ENCODE measurements around the gene SDF4.

Gene SDF4

GRCh38 chr1:1236945-1237873 is 5.4 kb upstream of the SDF4 start:
- Histone ChIP-seq H2AFZ (ENCODE audit: insufficient read depth, low read length, poor library complexity) (peak overlapping the region; percentile 6), H3K79me2 (ENCODE audit: control insufficient read depth, insufficient read depth, low read length, poor library complexity) (peaks cover 6% of the 10 kb centered on the region), H4K8ac (ENCODE audit: low read depth, low read length) (no peak overlapping the region), H3K27ac (ENCODE audit: low read depth, low read length) (no peak overlapping the region), H3K79me1 (ENCODE audit: low read length) (peaks cover 5% of the 10 kb centered on the region), H3K4me1 (ENCODE audit: control insufficient read depth in 1 of 2, insufficient read depth in 2 of 2, low read length in 2 of 2) (peaks cover 11 to 31% of the 10 kb centered on the region in 2 experiments), H3K14ac (ENCODE audit: low read length) (no peak overlapping the region), H3K4me2 (ENCODE audit: low read length) (no peak overlapping the region), H3K27me3 (ENCODE audit: insufficient read depth, low read length) (no peaks in the 10 kb centered on the region), H3K9ac (ENCODE audit: low read length) (no peak overlapping the region), H2BK5ac (ENCODE audit: low read depth, low read length, poor library complexity) (no peak overlapping the region), H3K4me3 (ENCODE audit: low read depth, low read length) (no peak overlapping the region), H2BK12ac (ENCODE audit: low read length) (no peak overlapping the region), H4K12ac (ENCODE audit: low read depth, low read length) (no peak overlapping the region), H2BK120ac (ENCODE audit: insufficient read depth, low read length, poor library complexity) (peak overlapping the region; percentile 12), H3K18ac (ENCODE audit: low read length) (no peak overlapping the region), H3K4ac (ENCODE audit: low read depth, low read length) (no peak overlapping the region), H4K91ac (ENCODE audit: low read depth, low read length) (no peak overlapping the region), H3K9me3 (ENCODE audit: insufficient read depth, low read depth, low read length) (peaks cover 10% of the 10 kb centered on the region), H3K36me3 (ENCODE audit: control insufficient read depth in 1 of 2, insufficient read depth in 2 of 2, low read length in 2 of 2) (peaks cover 11 to 14% of the 10 kb centered on the region in 2 experiments), H3K23ac (ENCODE audit: low read length) (no peak overlapping the region), H2AK5ac (ENCODE audit: low read length) (no peak overlapping the region)
- WGBS (ENCODE audit: extremely low coverage, insufficient coverage, insufficient read length) = no CpG with 5 or more reads among the region's 34 CpGs
- no peak for DNase-seq

- Histone ChIP-seq H3K9me3 (ENCODE audit: insufficient read depth, low read depth, low read length) (peaks cover 10% of the 10 kb centered on the region), H3K4me2 (ENCODE audit: low read length) (no peak overlapping the region), H3K79me2 (ENCODE audit: control insufficient read depth, insufficient read depth, low read length, poor library complexity) (peaks cover 11% of the 10 kb centered on the region), H3K79me1 (ENCODE audit: low read length) (peaks cover 10% of the 10 kb centered on the region), H2AK5ac (ENCODE audit: low read length) (no peak overlapping the region), H4K12ac (ENCODE audit: low read depth, low read length) (no peak overlapping the region), H2AFZ (ENCODE audit: insufficient read depth, low read length, poor library complexity) (no peak overlapping the region), H2BK12ac (ENCODE audit: low read length) (no peak overlapping the region), H3K4me3 (ENCODE audit: low read depth, low read length) (no peak overlapping the region), H3K36me3 (ENCODE audit: control insufficient read depth in 1 of 2, insufficient read depth in 2 of 2, low read length in 2 of 2) (peaks cover 11 to 13% of the 10 kb centered on the region in 2 experiments), H3K27ac (ENCODE audit: low read depth, low read length) (no peak overlapping the region), H3K23ac (ENCODE audit: low read length) (no peak overlapping the region), H2BK5ac (ENCODE audit: low read depth, low read length, poor library complexity) (no peak overlapping the region), H2BK120ac (ENCODE audit: insufficient read depth, low read length, poor library complexity) (no peak overlapping the region), H4K91ac (ENCODE audit: low read depth, low read length) (no peak overlapping the region), H3K4me1 (ENCODE audit: control insufficient read depth in 1 of 2, insufficient read depth in 2 of 2, low read length in 2 of 2) (peaks cover 11 to 31% of the 10 kb centered on the region in 2 experiments), H3K4ac (ENCODE audit: low read depth, low read length) (no peak overlapping the region), H3K14ac (ENCODE audit: low read length) (no peak overlapping the region), H3K9ac (ENCODE audit: low read length) (no peak overlapping the region), H4K8ac (ENCODE audit: low read depth, low read length) (no peak overlapping the region), H3K18ac (ENCODE audit: low read length) (no peak overlapping the region), H3K27me3 (ENCODE audit: insufficient read depth, low read length) (no peaks in the 10 kb centered on the region)
- no CpG with 5 or more reads among the region's 22 CpGs for WGBS (ENCODE audit: extremely low coverage, insufficient coverage, insufficient read length)
- no peak for DNase-seq
These were observed 4.5 kb upstream of the SDF4 start for GRCh38 chr1:1236176-1236763.

GRCh38 chr1:1235016-1235744 is 3.4 kb upstream of the SDF4 start:
- Histone ChIP-seq H3K18ac (ENCODE audit: low read length) (no peak overlapping the region), H3K79me2 (ENCODE audit: control insufficient read depth, insufficient read depth, low read length, poor library complexity) (peaks cover 14% of the 10 kb centered on the region), H2AFZ (ENCODE audit: insufficient read depth, low read length, poor library complexity) (no peak overlapping the region), H3K36me3 (ENCODE audit: control insufficient read depth in 1 of 2, insufficient read depth in 2 of 2, low read length in 2 of 2) (peaks cover 11 to 13% of the 10 kb centered on the region in 2 experiments), H3K4me2 (ENCODE audit: low read length) (no peak overlapping the region), H2BK5ac (ENCODE audit: low read depth, low read length, poor library complexity) (no peak overlapping the region), H3K9me3 (ENCODE audit: insufficient read depth, low read depth, low read length) (peaks cover 10% of the 10 kb centered on the region), H2AK5ac (ENCODE audit: low read length) (no peak overlapping the region), H3K9ac (ENCODE audit: low read length) (no peak overlapping the region), H4K12ac (ENCODE audit: low read depth, low read length) (no peak overlapping the region), H3K4me1 (ENCODE audit: control insufficient read depth in 1 of 2, insufficient read depth in 2 of 2, low read length in 2 of 2) (peaks cover 16 to 37% of the 10 kb centered on the region in 2 experiments), H2BK120ac (ENCODE audit: insufficient read depth, low read length, poor library complexity) (no peak overlapping the region), H2BK12ac (ENCODE audit: low read length) (no peak overlapping the region), H3K14ac (ENCODE audit: low read length) (no peak overlapping the region), H4K8ac (ENCODE audit: low read depth, low read length) (no peak overlapping the region), H3K4me3 (ENCODE audit: low read depth, low read length) (no peak overlapping the region), H3K79me1 (ENCODE audit: low read length) (peaks cover 13% of the 10 kb centered on the region), H3K23ac (ENCODE audit: low read length) (no peak overlapping the region), H3K27me3 (ENCODE audit: insufficient read depth, low read length) (no peaks in the 10 kb centered on the region), H3K27ac (ENCODE audit: low read depth, low read length) (no peak overlapping the region), H4K91ac (ENCODE audit: low read depth, low read length) (no peak overlapping the region), H3K4ac (ENCODE audit: low read depth, low read length) (no peak overlapping the region)
- no peak for DNase-seq
- no CpG with 5 or more reads among the region's 27 CpGs for WGBS (ENCODE audit: extremely low coverage, insufficient coverage, insufficient read length)

GRCh38 chr1:1234180-1234808 is 2.5 kb upstream of the SDF4 start:
- no peak overlapping the region for H3K4ac ChIP-seq (ENCODE audit: low read depth, low read length)
- no peak overlapping the region for H4K8ac ChIP-seq (ENCODE audit: low read depth, low read length)
- H4K91ac ChIP-seq (ENCODE audit: low read depth, low read length) = no peak overlapping the region
- H3K79me2 ChIP-seq (ENCODE audit: control insufficient read depth, insufficient read depth, low read length, poor library complexity) = peaks cover 14% of the 10 kb centered on the region
- H3K79me1 ChIP-seq (ENCODE audit: low read length) = peaks cover 13% of the 10 kb centered on the region
- peaks cover 16 to 32% of the 10 kb centered on the region in 2 experiments for H3K4me1 ChIP-seq (ENCODE audit: control insufficient read depth in 1 of 2, insufficient read depth in 2 of 2, low read length in 2 of 2)
- no peak overlapping the region for H2BK120ac ChIP-seq (ENCODE audit: insufficient read depth, low read length, poor library complexity)
- no peak overlapping the region for H3K27ac ChIP-seq (ENCODE audit: low read depth, low read length)
- H3K9ac ChIP-seq (ENCODE audit: low read length) = no peak overlapping the region
- no peak overlapping the region for H2BK12ac ChIP-seq (ENCODE audit: low read length)
- DNase-seq = no peak
- WGBS (ENCODE audit: extremely low coverage, insufficient coverage, insufficient read length) = no CpG with 5 or more reads among the region's 28 CpGs
- no peak overlapping the region for H2AFZ ChIP-seq (ENCODE audit: insufficient read depth, low read length, poor library complexity)
- peaks cover 13 to 14% of the 10 kb centered on the region in 2 experiments for H3K36me3 ChIP-seq (ENCODE audit: control insufficient read depth in 1 of 2, insufficient read depth in 2 of 2, low read length in 2 of 2)
- H3K4me2 ChIP-seq (ENCODE audit: low read length) = no peak overlapping the region
- H2BK5ac ChIP-seq (ENCODE audit: low read depth, low read length, poor library complexity) = no peak overlapping the region
- no peaks in the 10 kb centered on the region for H3K27me3 ChIP-seq (ENCODE audit: insufficient read depth, low read length)
- H3K18ac ChIP-seq (ENCODE audit: low read length) = no peak overlapping the region
- H2AK5ac ChIP-seq (ENCODE audit: low read length) = no peak overlapping the region
- H3K14ac ChIP-seq (ENCODE audit: low read length) = no peak overlapping the region
- H4K12ac ChIP-seq (ENCODE audit: low read depth, low read length) = no peak overlapping the region
- peaks cover 10% of the 10 kb centered on the region for H3K9me3 ChIP-seq (ENCODE audit: insufficient read depth, low read depth, low read length)
- H3K23ac ChIP-seq (ENCODE audit: low read length) = no peak overlapping the region
- no peak overlapping the region for H3K4me3 ChIP-seq (ENCODE audit: low read depth, low read length)

Measured in trophoblast cell (in vitro differentiated cells and primary cell).